ENCODE data around the gene CBX8. TPM values are rescaled to one million over a fixed set of nuclear protein-coding genes. Genes with fewer than 3 reads are reported as not detected.

The CBX8 gene
- total and polyA plus RNA-seq, 2 donors, result 3.6 to 4.4 TPM

- H3K4me1 ChIP-seq (ENCODE audit: insufficient read depth), result no peaks in the 10 kb centered on the region
- no peak overlapping the region for H3K4me3 ChIP-seq (ENCODE audit: low read depth, low read length)
- DNase-seq (ENCODE audit: extremely low spot score), result no peak
- H3K27ac ChIP-seq (ENCODE audit: low read depth), result no peak overlapping the region
- H3K36me3 ChIP-seq (ENCODE audit: insufficient read depth), result no peaks in the 10 kb centered on the region
- 6% methylated on average over 52 of the region's 52 CpGs for WGBS
Measured at GRCh38 chr17:79801156-79802038, 4.5 kb upstream of the CBX8 start.

- no peak for DNase-seq (ENCODE audit: extremely low spot score)
- H3K4me1 ChIP-seq (ENCODE audit: insufficient read depth), result no peaks in the 10 kb centered on the region
- 1% methylated on average over 44 of the region's 44 CpGs for WGBS
- H3K36me3 ChIP-seq (ENCODE audit: insufficient read depth), result no peaks in the 10 kb centered on the region
- H3K4me3 ChIP-seq (ENCODE audit: low read depth, low read length), result no peak overlapping the region
- no peak overlapping the region for H3K27ac ChIP-seq (ENCODE audit: low read depth)
Measured at GRCh38 chr17:79800325-79801155, 3.7 kb upstream of the CBX8 start.

- H3K27ac ChIP-seq (ENCODE audit: low read depth), result no peak overlapping the region
- WGBS, result 5% methylated on average over 31 of the region's 31 CpGs
- H3K36me3 ChIP-seq (ENCODE audit: insufficient read depth), result no peaks in the 10 kb centered on the region
- no peak overlapping the region for H3K4me3 ChIP-seq (ENCODE audit: low read depth, low read length)
- DNase-seq (ENCODE audit: extremely low spot score), result no peak
- no peaks in the 10 kb centered on the region for H3K4me1 ChIP-seq (ENCODE audit: insufficient read depth)
Measured at GRCh38 chr17:79799538-79800324, 2.9 kb upstream of the CBX8 start.

- H3K36me3 ChIP-seq (ENCODE audit: insufficient read depth), result no peaks in the 10 kb centered on the region
- H3K4me1 ChIP-seq (ENCODE audit: insufficient read depth), result no peaks in the 10 kb centered on the region
- no peak overlapping the region for H3K27ac ChIP-seq (ENCODE audit: low read depth)
- WGBS, result 5% methylated on average over 23 of the region's 23 CpGs
- H3K4me3 ChIP-seq (ENCODE audit: low read depth, low read length), result no peak overlapping the region
- no peak for DNase-seq (ENCODE audit: extremely low spot score)
Measured at GRCh38 chr17:79799174-79799537, 2.3 kb upstream of the CBX8 start.

GRCh38 chr17:79798299-79799173 lies 1.7 kb upstream of the CBX8 start:
- 2% methylated on average over 70 of the region's 70 CpGs for WGBS
- DNase-seq (ENCODE audit: extremely low spot score), result no peak
- Histone ChIP-seq H3K4me3 (ENCODE audit: low read depth, low read length) (peak overlapping the region; percentile 47), H3K36me3 (ENCODE audit: insufficient read depth) (no peaks in the 10 kb centered on the region), H3K4me1 (ENCODE audit: insufficient read depth) (no peaks in the 10 kb centered on the region), H3K27ac (ENCODE audit: low read depth) (no peak overlapping the region)

- 1% methylated on average over 89 of the region's 89 CpGs for WGBS
Measured at GRCh38 chr17:79797492-79798298, 818 bp upstream of the CBX8 start.

GRCh38 chr17:79796444-79796762 lies 474 bp downstream of the CBX8 start:
- WGBS, result 1% methylated on average over 19 of the region's 19 CpGs
- H3K4me1 ChIP-seq (ENCODE audit: insufficient read depth), result peaks cover 2% of the 10 kb centered on the region

More at GRCh38 chr17:79797492-79798298, 818 bp upstream of the CBX8 start:
- peak overlapping the region; percentile 47 for H3K4me3 ChIP-seq (ENCODE audit: low read depth, low read length)
- H3K27ac ChIP-seq (ENCODE audit: low read depth), result no peak overlapping the region
- no peaks in the 10 kb centered on the region for H3K36me3 ChIP-seq (ENCODE audit: insufficient read depth)
- peaks cover 2% of the 10 kb centered on the region for H3K4me1 ChIP-seq (ENCODE audit: insufficient read depth)
- no peak for DNase-seq (ENCODE audit: extremely low spot score)

GRCh38 chr17:79795795-79796443 lies 958 bp downstream of the CBX8 start:
- H3K4me1 ChIP-seq (ENCODE audit: insufficient read depth), result peaks cover 2% of the 10 kb centered on the region
- no peak for DNase-seq (ENCODE audit: extremely low spot score)
- H3K4me3 ChIP-seq (ENCODE audit: low read depth, low read length), result no peak overlapping the region
- WGBS, result 78% methylated on average over 8 of the region's 8 CpGs
- no peaks in the 10 kb centered on the region for H3K36me3 ChIP-seq (ENCODE audit: insufficient read depth)
- no peak overlapping the region for H3K27ac ChIP-seq (ENCODE audit: low read depth)

More at GRCh38 chr17:79796444-79796762, 474 bp downstream of the CBX8 start:
- DNase-seq (ENCODE audit: extremely low spot score), result no peak
- Histone ChIP-seq H3K4me3 (ENCODE audit: low read depth, low read length) (peak overlapping the region; percentile 47), H3K27ac (ENCODE audit: low read depth) (no peak overlapping the region), H3K36me3 (ENCODE audit: insufficient read depth) (no peaks in the 10 kb centered on the region)

GRCh38 chr17:79794659-79795511 lies 2.0 kb downstream of the CBX8 start:
- peaks cover 2% of the 10 kb centered on the region for H3K4me1 ChIP-seq (ENCODE audit: insufficient read depth)
- no peak for DNase-seq (ENCODE audit: extremely low spot score)
- no peak overlapping the region for H3K27ac ChIP-seq (ENCODE audit: low read depth)
- H3K36me3 ChIP-seq (ENCODE audit: insufficient read depth), result no peaks in the 10 kb centered on the region
- H3K4me3 ChIP-seq (ENCODE audit: low read depth, low read length), result no peak overlapping the region
- WGBS, result 80% methylated on average over 47 of the region's 47 CpGs

GRCh38 chr17:79793924-79794304 lies 3.0 kb downstream of the CBX8 start:
- peaks cover 2% of the 10 kb centered on the region for H3K4me1 ChIP-seq (ENCODE audit: insufficient read depth)
- no peak overlapping the region for H3K4me3 ChIP-seq (ENCODE audit: low read depth, low read length)
- no peak for DNase-seq (ENCODE audit: extremely low spot score)
- H3K27ac ChIP-seq (ENCODE audit: low read depth), result no peak overlapping the region
- H3K36me3 ChIP-seq (ENCODE audit: insufficient read depth), result no peaks in the 10 kb centered on the region
- WGBS, result 37% methylated on average over 3 of the region's 3 CpGs
